RWPE1 (cell line): ENCODE results near the gene KRT31.

ENCODE experiments used
- CTCF ChIA-PET: fragments of 350-600 bp; sonication (Branson Sonifier 250); formaldehyde crosslinking; extraction: SDS; loops from one replicate; lab custom pipeline; 2021; lab: Yijun Ruan, JAX
- POLR2A ChIA-PET: fragments of 400-600 bp; formaldehyde crosslinking; extraction: SDS; loops from one replicate; lab custom pipeline; 2020; ENCODE audit warnings: antibody characterized with exemption; ENCODE audit not compliant: low non-redundant PET; lab: Yijun Ruan, JAX
- DNase-seq: peaks from one replicate; pipeline ENCODE4 v3.0.0; 2012; ENCODE audit warnings: low spot score
- H3K27ac ChIP-seq: fragments of 450-650 bp; 2 replicates; pipeline ENCODE4 v1.5.1; 2017
- CTCF ChIP-seq: fragments of 450-650 bp; conservative IDR thresholded peaks from 2 replicates; pipeline ENCODE4 v1.5.1; 2017; ENCODE audit warnings: low read depth, mild to moderate bottlenecking

KRT31 gene

GRCh38 chr17:41396996-41397660 lies at the start of gene KRT31:
KRT31 (minus strand) TSS chr17:41397608; CDS start chr17:41397539, 69 bp downstream.
- no peak for TF ChIP-seq CTCF
- CTCF ChIA-PET: interaction anchor here (0.7 kb wide), 1 partner anchor 20 kb away, joined by 3 read pairs; no protein-coding TSS in a partner anchor
- POLR2A ChIA-PET: no interaction called here
- no peak within 1 kb of the TSS for H3K27ac ChIP-seq
- no peak for DNase-seq

GRCh38 chr17:41446806-41447205 lies 49.4 kb upstream of the KRT31 start:
- no peak for DNase-seq
- no peak overlapping the region for H3K27ac ChIP-seq
- TF ChIP-seq CTCF: no peak
- POLR2A ChIA-PET: no interaction called here
- CTCF ChIA-PET: no interaction called here

GRCh38 chr17:41444640-41445039 lies 47.2 kb upstream of the KRT31 start:
- ChIA-PET POLR2A (no interaction called here), CTCF (no interaction called here)
- H3K27ac ChIP-seq: no peak overlapping the region
- TF ChIP-seq CTCF: no peak
- DNase-seq: no peak

- CTCF ChIA-PET: no interaction called here
- no peak for TF ChIP-seq CTCF
- POLR2A ChIA-PET: no interaction called here
- DNase-seq: no peak
- H3K27ac ChIP-seq: no peak overlapping the region
These were observed 46.8 kb upstream of the KRT31 start for GRCh38 chr17:41444186-41444585.

- DNase-seq: no peak
- ChIA-PET POLR2A (no interaction called here), CTCF (no interaction called here)
- no peak overlapping the region for H3K27ac ChIP-seq
- no peak for TF ChIP-seq CTCF
These were observed 45.3 kb upstream of the KRT31 start for GRCh38 chr17:41442739-41443138.

GRCh38 chr17:41440531-41441033 lies 43.2 kb upstream of the KRT31 start, which contains the start of gene KRT38:
KRT38 (minus strand) TSS chr17:41440983; CDS start chr17:41440921, 62 bp downstream.
- ChIA-PET POLR2A (no interaction called here), CTCF (interaction anchor here (1.0 kb wide), 1 partner anchor 12 kb away, joined by 3 read pairs; no protein-coding TSS in a partner anchor)
- TF ChIP-seq CTCF: no peak

More at GRCh38 chr17:41440531-41441033, 43.2 kb upstream of the KRT31 start, which contains the start of gene KRT38:
- no peak within 1 kb of the TSS for H3K27ac ChIP-seq
- DNase-seq: no peak
